Activated CD4-positive, alpha-beta memory T cell treated with anti-CD3 and anti-CD28 coated beads, Interleukin-2, amount 10 ng/mL, durations not matched to agents 7 days and 5 days (primary cell): ENCODE results near the gene RBBP9. TPM values are rescaled to one million over a fixed set of nuclear protein-coding genes. Genes with fewer than 3 reads are reported as not detected.

ENCODE experiments used
- total RNA-seq, 2 experiments: library from RNA; stranded (reverse); gene quantifications; one replicate each; pipeline ENCODE4 v1.2.3, GENCODE V29; 2021

The RBBP9 gene
- total RNA-seq, 2 experiments from 2014 or later = 18.0 to 20.4 TPM

Other genes with a start within 250 kb of the RBBP9 start
- gene ZNF133, start 208.7 kb downstream of the RBBP9 start, total RNA-seq = 10 to 100 TPM in 1 of 2 experiments, 1 to 10 TPM in 1; 8.4 to 10.2 TPM
- gene DZANK1, start 30.2 kb downstream of the RBBP9 start, total RNA-seq = 1 to 10 TPM; 1.4 to 1.5 TPM
- 10 to 100 TPM in 1 of 2 experiments, 1 to 10 TPM in 1; 7.7 to 10.1 TPM for gene POLR3F, start 29.8 kb downstream of the RBBP9 start, total RNA-seq
- 100 to 1,000 TPM in 1 of 2 experiments, 10 to 100 TPM in 1; 95.2 to 101 TPM for gene SEC23B, start 10.7 kb upstream of the RBBP9 start, total RNA-seq
- gene SMIM26, start 70.2 kb upstream of the RBBP9 start, total RNA-seq = 10 to 100 TPM; 61.4 to 64.7 TPM
- 10 to 100 TPM; 28.6 to 33.4 TPM for gene DTD1, start 90.8 kb upstream of the RBBP9 start, total RNA-seq